Right forelimb (tissue), 1 donor: ENCODE measurements around the gene HNRNPUL1.
"Not testable (repeated sequence)": the region's sequence is repeated elsewhere in the genome, so short reads cannot be mapped to it uniquely, and the experiment has no call there.

Source experiments
- DNase-seq: peaks from one replicate; pipeline ENCODE4 v3.0.0-alpha.2; 2018

Gene HNRNPUL1

DNA sequence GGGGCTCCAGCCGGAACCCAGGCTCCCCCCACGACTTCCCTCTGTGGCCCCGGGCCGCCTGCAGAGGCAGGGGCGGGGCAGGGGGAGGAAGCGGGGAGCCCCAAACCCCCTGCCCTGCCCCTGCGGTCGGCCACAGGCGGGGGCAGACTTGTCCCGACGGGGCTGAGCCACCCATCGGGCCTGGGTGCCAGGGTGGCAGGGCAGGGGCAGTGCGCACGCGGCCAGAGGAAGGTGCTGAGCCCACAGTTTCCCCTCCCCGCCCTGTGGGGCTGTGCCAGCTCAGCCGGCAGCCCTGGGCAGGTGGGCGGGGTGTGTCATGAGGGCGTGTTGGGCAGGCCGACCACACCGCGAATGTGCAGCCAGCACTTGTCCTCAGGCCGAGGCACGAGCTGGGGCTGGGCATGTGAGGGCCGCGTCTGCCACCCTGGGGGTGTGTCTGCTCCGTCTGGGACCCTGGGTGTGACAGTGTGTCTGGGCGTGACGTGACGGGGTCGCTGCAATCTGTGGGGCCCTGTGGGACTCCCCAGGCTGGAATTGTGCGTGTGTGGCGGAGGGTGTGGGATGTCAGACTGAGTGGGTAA, 63.5 kb downstream of the HNRNPUL1 start:
- DNase-seq = peak; percentile 80

GRCh38 chr19:41328157-41328841, 64.1 kb downstream of the HNRNPUL1 start:
- DNase-seq = no peak

DNA sequence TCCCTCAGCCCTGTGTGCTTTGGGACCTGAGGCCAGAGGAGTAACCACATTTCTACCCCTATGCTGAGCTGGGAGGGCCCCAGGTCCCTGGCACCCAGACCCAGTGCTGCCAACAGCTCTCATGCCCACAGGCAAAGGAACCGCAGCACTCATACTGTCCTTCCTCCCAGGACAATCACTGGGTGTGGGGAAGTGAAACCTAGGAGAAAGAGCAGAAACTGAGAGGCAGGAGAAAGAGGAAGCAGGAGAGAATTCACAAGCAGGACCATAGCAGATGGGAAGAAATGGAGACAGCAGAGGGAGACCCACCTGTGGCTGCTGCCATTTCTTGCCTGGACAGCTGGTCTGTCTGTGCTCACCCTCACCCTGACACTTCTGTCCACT, 64.7 kb downstream of the HNRNPUL1 start:
- DNase-seq = no peak

- DNase-seq = no peak
These were observed 66.3 kb downstream of the HNRNPUL1 start for GRCh38 chr19:41330481-41330880.

DNA sequence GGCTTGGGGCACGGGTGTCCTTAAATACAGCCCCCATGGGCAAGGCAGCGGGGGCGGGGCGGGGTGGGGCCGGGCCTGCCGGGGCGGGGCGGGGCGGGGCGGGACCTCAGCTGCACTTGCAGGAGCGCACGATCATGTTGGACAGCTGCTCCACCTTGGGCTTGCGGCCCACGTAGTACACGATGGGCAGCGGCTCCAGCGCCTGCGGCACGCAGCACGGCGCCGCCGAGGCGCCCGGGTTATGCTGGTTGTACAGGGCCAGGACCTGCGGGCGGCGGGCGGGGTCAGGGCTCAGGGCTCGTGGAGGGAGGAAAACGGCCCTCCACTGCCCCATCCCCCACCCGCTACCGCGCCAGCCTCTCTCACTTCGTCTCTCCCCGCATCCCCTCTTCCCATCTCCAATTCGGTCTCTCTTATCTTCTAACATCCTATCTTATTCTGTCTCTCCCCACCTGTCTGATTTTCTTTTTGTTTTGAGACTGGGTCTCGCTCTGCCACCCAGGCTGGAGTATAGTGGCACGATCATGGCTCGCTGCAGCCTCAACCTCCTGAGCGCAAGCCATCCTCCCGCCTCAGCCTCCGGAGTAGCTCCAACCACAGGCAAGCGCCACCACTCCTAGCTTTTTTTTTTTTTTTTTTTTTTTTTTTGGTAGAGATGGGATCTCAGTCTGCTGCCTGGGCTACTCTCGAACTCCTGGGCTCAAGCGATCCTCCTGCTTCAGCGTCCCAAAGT, 66.9 kb downstream of the HNRNPUL1 start:
- no peak for DNase-seq

- DNase-seq = no peak
These were observed 67.8 kb downstream of the HNRNPUL1 start for GRCh38 chr19:41332000-41332399.

DNA sequence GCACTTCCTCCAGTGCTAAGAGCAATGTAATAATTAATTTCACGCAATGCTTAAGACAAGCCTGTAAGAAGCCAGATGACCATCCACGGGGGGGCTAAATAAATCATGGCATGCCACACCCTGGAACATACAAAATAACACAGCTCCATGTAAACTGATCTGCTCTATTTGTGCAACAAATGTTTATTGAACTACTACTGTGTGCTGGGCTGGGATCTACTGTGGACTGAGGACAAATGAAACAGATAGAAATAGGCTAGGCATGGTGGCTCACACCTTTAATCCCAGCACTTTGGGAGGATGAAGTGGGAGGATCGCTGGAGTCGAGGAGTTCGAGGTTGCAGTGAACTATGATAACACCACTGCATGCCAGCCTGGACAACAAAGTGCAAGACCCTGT, 68.3 kb downstream of the HNRNPUL1 start:
- DNase-seq = no peak

DNA sequence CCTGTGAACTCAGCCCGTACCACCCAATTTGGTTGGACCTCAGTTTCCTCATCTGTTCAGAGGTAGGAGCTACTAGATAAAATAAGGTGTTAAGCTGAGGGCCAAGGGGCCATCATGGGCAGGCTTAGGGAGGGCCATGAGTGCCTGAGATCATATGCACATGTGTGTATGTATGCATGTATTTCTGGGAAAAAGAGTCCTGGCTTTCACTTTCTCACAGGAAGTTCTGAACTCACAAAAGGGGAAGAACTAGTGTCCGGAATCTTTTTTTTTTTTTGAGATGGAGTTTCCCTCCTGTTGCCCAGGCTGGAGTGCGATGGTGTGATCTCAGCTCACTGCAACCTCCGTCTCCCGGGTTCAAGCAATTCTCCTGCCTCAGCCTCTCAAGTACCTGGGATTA, 70.6 kb downstream of the HNRNPUL1 start:
- DNase-seq = no peak

GRCh38 chr19:41335467-41335866, 71.3 kb downstream of the HNRNPUL1 start:
- DNase-seq = no peak

DNA sequence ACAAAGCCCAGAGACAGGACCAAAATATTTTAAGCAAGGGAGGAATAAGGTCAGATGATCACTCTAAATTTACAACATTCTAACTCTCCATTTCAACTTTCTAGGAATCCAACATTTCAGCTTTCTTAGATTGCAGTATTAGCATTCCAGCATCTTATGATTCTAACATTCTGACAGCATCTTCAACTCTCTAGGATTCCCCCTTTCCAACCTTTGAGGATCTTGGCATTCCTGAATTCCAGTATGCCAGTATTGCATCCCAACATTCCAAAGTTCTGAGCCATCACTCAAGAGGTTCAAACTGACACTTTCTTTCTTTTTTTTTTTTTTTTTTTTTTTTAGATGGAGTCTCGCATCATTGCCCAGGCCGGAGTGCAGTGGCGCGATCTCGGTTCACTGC, 75.8 kb downstream of the HNRNPUL1 start:
- DNase-seq = no peak

DNA sequence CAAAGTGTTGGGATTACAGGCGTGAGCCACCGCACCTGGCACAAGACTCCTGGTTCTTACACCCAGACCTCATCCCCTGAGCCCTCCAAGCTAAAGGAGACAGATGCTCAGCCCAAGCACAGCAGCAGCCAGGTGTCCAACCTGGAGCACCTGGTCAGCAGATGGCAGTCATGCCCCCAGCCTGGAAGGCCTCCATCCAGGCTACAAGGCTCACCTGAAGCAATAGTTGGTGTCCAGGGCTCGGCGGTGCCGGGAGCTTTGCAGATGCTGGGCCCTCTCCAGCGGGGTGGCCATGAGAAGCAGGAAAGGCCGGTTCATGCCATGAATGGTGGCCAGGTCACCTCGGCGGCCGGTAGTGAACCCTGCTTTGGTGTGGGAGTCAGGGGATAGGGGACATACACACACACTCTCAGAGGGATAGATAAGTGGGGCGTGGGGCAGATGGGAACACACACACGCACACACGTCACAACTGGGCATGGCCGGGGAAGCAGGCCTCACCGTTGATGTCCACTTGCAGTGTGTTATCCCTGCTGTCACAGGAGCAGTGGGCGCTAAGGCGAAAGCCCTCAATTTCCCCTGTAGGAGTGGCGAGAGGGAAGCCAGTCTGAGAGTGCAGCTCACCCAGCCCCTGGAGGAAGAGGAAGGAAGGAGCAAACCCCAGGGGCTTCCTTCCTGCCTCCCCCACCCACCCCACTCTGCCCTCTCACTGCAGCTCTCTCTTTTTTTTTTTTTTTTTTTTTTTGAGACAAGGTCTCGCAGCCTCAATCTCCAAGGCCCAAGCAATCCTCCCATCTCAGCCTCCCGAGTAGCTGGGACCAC, 77.7 kb downstream of the HNRNPUL1 start:
- DNase-seq = no peak

DNA sequence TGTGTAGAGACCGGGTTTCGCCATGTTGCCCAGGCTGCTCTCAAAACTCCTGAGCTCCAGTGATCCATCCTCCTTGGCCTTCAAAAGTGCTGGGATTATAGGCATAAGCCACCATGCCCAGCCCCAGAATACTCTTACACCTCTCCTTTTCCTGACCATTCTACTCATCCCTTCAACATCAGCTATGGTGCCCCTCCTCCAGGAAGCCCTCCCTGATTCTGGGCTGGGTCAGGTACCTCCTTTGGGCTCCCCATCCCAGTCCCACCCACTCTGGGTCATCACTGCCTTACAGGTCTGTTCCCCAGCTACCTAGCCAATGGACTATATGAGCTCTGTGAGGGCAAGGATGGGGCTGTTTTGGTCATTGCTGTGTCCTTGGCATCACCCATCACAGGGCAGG, 80.0 kb downstream of the HNRNPUL1 start:
- no peak for DNase-seq

- not testable (repeated sequence) for DNase-seq
These were observed 82.7 kb downstream of the HNRNPUL1 start for GRCh38 chr19:41346916-41347315.

DNA sequence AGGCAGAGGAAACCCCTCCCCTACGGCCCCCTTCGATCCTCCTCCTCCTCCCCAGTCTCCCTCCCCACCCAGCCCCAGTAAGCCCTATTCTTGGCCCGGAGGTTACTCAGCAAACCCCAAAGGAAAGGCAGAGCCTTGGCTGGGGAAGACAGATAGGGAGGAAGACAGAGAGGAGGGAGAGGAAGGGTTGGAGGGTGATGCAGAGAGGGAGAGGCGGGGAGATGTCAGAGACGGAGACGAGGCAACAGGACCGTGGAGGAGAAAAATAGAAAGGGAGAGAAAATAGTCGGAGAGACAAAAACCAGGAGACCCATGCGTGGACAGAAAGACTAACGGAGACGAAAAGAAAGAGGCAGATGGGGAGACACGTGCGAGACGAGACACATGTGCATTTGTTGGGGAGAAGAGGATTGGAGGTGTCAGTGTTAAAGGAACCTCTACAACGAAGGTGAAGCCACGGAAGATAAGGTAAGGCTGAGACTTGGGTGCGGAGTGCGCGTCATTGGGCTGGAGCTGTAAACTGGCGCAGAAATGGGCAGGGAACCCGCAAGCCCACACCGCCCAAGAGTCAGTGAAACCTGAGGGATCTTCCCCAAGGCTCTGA, 86.7 kb downstream of the HNRNPUL1 start:
- no peak for DNase-seq

- peak; percentile 64 for DNase-seq
These were observed 87.4 kb downstream of the HNRNPUL1 start for GRCh38 chr19:41351339-41352245.

- DNase-seq = no peak
These were observed 88.1 kb downstream of the HNRNPUL1 start for GRCh38 chr19:41352279-41352608.

GRCh38 chr19:41352609-41353465, 88.7 kb downstream of the HNRNPUL1 start:
- DNase-seq = peak; percentile 66

GRCh38 chr19:41353466-41354342, 89.5 kb downstream of the HNRNPUL1 start, which contains the start of gene TGFB1:
Gene TGFB1, minus strand, starts transcription at chr19:41353922. Its CDS starts 878 bp downstream, at chr19:41353044.
- DNase-seq = peak; percentile 86

DNA sequence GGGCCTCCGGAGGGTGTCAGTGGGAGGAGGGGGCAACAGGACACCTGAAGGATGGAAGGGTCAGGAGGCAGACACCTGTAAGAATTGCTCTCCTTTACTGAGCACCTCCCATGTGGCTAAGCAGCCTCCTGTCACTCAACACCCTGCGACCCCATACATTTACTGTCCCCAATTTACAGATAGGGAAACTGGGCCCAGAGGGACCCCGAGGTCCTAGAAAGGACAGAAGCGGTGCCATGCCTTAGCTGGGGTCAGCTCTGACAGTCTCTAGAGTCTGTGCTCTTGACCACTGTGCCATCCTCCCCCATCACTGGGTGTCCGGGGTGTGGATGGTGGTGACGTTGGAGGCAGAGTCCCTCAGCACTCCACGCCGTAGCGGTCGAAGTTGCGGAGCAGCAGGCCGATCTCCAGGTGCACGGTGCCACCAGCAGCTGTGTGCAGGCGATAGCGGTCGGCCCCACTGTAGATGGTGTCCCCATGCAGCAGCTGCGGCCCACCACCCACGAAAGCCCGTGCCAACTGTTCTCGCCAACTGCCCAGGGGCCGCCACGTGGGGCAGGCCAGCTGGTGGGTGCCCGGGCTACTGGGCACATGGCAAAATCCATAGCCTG, 90.3 kb downstream of the HNRNPUL1 start:
- no peak for DNase-seq
